GM19099 (cell line): ENCODE data around the gene RPS6KA2.

ENCODE experiments used
- POLR2A ChIP-seq: IDR thresholded peaks from 3 replicates; pipeline ENCODE4 v1.6.1; 2011; ENCODE audit warnings: low read depth; ENCODE audit not compliant: insufficient read length; ENCODE audit errors: extremely low read depth

RPS6KA2 gene

GRCh38 chr6:166514196-166514595, 112.9 kb downstream of the RPS6KA2 start:
- no peak for TF ChIP-seq POLR2A

- no peak for TF ChIP-seq POLR2A
These were observed 114.5 kb downstream of the RPS6KA2 start for GRCh38 chr6:166512567-166512966.

GRCh38 chr6:166511316-166511715, 115.7 kb downstream of the RPS6KA2 start:
- no peak for TF ChIP-seq POLR2A

GRCh38 chr6:166509193-166509592, 117.9 kb downstream of the RPS6KA2 start:
- no peak for TF ChIP-seq POLR2A

GRCh38 chr6:166508726-166509125, 118.3 kb downstream of the RPS6KA2 start:
- TF ChIP-seq POLR2A: no peak

GRCh38 chr6:166507809-166508564, 119.1 kb downstream of the RPS6KA2 start:
- no peak for TF ChIP-seq POLR2A

GRCh38 chr6:166507380-166507779, 119.7 kb downstream of the RPS6KA2 start:
- TF ChIP-seq POLR2A: no peak

- no peak for TF ChIP-seq POLR2A
These were observed 121.7 kb downstream of the RPS6KA2 start for GRCh38 chr6:166505133-166505905.

- no peak for TF ChIP-seq POLR2A
These were observed 123.0 kb downstream of the RPS6KA2 start for GRCh38 chr6:166504100-166504499.

- TF ChIP-seq POLR2A: no peak
These were observed 123.8 kb downstream of the RPS6KA2 start for GRCh38 chr6:166503167-166503744.

- no peak for TF ChIP-seq POLR2A
These were observed 124.6 kb downstream of the RPS6KA2 start for GRCh38 chr6:166502453-166502852.

- TF ChIP-seq POLR2A: no peak
These were observed 125.8 kb downstream of the RPS6KA2 start for GRCh38 chr6:166501246-166501645.

- TF ChIP-seq POLR2A: no peak
These were observed 126.8 kb downstream of the RPS6KA2 start for GRCh38 chr6:166500246-166500645.

GRCh38 chr6:166499350-166500163, 127.5 kb downstream of the RPS6KA2 start:
- TF ChIP-seq POLR2A: no peak
